Measurements from ENCODE around the gene SNX25. TPM values are rescaled to one million over a fixed set of nuclear protein-coding genes. Genes with fewer than 3 reads are reported as not detected.

SNX25 gene
- total RNA-seq, 2 donors from 2014 or later: 15.8 to 17.9 TPM

DNA sequence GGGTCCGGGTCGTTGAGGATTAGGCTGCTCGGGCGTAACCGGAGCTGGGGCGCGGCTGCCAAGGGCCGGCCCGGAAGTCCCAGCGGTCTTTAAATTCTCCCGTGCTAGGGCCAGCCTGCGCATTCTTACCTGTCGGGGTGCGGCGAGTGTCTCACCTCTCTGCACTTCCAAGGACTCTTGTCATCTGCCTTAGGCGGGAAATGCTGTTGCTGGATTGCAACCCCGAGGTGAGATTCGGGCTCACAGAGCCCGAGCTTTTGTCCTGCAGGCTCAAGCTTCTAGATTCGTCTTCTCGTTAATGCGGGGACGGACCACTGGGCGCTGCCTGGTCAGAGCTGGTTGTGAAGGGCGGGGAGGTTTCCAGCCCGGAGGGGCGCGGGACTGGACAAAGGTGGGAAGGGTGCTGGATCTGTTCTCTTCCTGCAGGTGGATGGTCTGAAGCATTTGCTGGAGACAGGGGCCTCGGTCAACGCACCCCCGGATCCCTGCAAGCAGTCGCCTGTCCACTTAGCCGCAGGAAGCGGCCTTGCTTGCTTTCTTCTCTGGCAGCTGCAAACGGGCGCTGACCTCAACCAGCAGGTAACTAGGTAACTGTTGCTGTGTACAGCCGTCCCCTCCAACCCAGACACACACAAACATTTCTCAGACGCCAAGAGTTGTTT, 187.5 kb downstream of the SNX25 start, which contains the start of gene ANKRD37:
TSS of gene ANKRD37 (plus strand) at position 118 of the 662 bp plus-strand sequence. CDS start at position 201, 83 bp downstream.
- peaks cover 35% of the 10 kb centered on the region for H3K4me1 Mint-ChIP-seq (ENCODE audit: low read depth)
- ATAC-seq (replicated peaks in 1 of 2) (no peak), DNase-seq (no peak)
- H3K36me3 Mint-ChIP-seq (ENCODE audit: insufficient read depth in 2 of 2): peaks cover 2 to 10% of the 10 kb centered on the region in 2 donors
- peak within 1 kb of the TSS; percentile 99 for H3K27ac Mint-ChIP-seq
- no peaks in the 10 kb centered on the region for H3K9me3 Mint-ChIP-seq
- H3K4me3 Mint-ChIP-seq: peak within 1 kb of the TSS; percentile 88 to 99
- H3K27me3 Mint-ChIP-seq (ENCODE audit: low read depth): no peaks in the 10 kb centered on the region

DNA sequence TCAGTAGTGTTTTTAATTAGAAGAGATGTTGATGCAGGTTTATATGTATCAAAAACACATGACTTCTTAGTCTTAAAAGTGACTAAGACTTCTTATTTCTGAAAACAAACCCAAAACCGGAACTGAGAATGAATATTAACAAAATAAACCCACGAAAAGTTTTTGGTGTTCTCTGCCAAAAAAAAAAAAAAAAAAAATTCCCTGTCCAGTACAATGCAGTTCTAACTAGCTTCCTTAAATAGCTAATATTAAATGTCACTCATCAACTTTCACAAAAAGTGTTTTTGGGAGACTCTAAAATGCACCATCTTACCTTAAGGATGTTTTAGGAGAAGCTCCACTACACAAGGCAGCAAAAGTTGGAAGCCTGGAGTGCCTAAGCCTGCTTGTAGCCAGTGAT, 189.2 kb downstream of the SNX25 start:
- Mint-ChIP-seq H3K27ac (no peak overlapping the region), H3K36me3 (ENCODE audit: insufficient read depth in 2 of 2) (peaks cover 2 to 11% of the 10 kb centered on the region in 2 donors), H3K9me3 (no peaks in the 10 kb centered on the region)

GRCh38 chr4:185399466-185399865, 190.1 kb downstream of the SNX25 start:
- no peaks in the 10 kb centered on the region for H3K27me3 Mint-ChIP-seq (ENCODE audit: low read depth)
- peaks cover 23% of the 10 kb centered on the region for H3K4me1 Mint-ChIP-seq (ENCODE audit: low read depth)
- H3K27ac Mint-ChIP-seq: peak overlapping the region; percentile 39
- no peak for ATAC-seq (replicated peaks in 1 of 2)
- H3K36me3 Mint-ChIP-seq (ENCODE audit: insufficient read depth in 2 of 2): peaks cover 2 to 12% of the 10 kb centered on the region in 2 donors
- peak overlapping the region in 1 of 2 donors; percentile 45 for H3K4me3 Mint-ChIP-seq
- DNase-seq: no peak
- no peaks in the 10 kb centered on the region for H3K9me3 Mint-ChIP-seq

More for the DNA sequence above, 189.2 kb downstream of the SNX25 start:
- ATAC-seq (replicated peaks in 1 of 2): no peak
- Mint-ChIP-seq H3K4me1 (ENCODE audit: low read depth) (peaks cover 32% of the 10 kb centered on the region), H3K4me3 (peak overlapping the region in 1 of 2 donors; percentile 45), H3K27me3 (ENCODE audit: low read depth) (no peaks in the 10 kb centered on the region)
- no peak for DNase-seq

GRCh38 chr4:185404031-185404430, 194.6 kb downstream of the SNX25 start:
- Mint-ChIP-seq H3K4me1 (ENCODE audit: low read depth) (peaks cover 9% of the 10 kb centered on the region), H3K27ac (no peak overlapping the region), H3K36me3 (ENCODE audit: insufficient read depth in 2 of 2) (peaks cover 0 to 12% of the 10 kb centered on the region in 2 donors), H3K9me3 (no peaks in the 10 kb centered on the region), H3K27me3 (ENCODE audit: low read depth) (no peaks in the 10 kb centered on the region), H3K4me3 (no peak overlapping the region)
- ATAC-seq (replicated peaks in 1 of 2) (no peak), DNase-seq (no peak)

DNA sequence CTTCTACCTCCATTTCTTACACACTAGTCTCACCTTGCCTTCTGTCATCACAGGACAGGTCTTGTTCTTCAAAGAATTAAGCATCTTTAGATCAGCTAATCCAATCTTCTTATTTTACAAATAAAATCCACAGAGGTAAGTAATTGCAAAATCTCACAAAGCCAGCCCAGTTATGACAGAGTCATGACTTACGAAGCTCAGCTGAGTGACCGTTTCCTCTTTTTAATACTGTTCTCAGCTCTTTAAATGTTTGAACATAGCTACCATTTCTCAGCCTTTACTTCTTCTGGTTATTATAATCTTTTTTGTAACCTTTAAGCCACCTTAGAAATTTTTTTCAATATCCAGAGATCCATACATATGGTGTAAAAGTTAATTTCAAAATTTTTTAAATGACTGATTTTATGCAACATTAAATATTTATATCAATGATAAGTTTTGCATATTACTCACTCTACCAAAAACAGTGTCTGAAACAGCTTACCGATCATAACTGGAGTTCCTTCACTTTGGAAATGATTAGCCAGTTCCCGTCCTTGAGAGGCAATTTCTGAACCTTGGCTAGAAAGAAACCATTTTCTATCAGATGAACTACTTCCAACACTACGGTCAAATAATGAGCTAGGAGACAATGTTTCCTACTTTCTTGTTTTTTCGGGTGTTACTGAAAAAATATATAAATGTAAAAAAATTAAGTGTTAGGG, 196.1 kb downstream of the SNX25 start:
- ATAC-seq (replicated peaks in 1 of 2) (peak in 1 of 2 donors; percentile 44), DNase-seq (no peak)
- H3K27ac Mint-ChIP-seq: peak overlapping the region; percentile 72
- no peak overlapping the region for H3K4me3 Mint-ChIP-seq
- peaks cover 3 to 7% of the 10 kb centered on the region in 2 donors for H3K36me3 Mint-ChIP-seq (ENCODE audit: insufficient read depth in 2 of 2)
- H3K9me3 Mint-ChIP-seq: no peaks in the 10 kb centered on the region
- H3K4me1 Mint-ChIP-seq (ENCODE audit: low read depth): peaks cover 9% of the 10 kb centered on the region
- no peaks in the 10 kb centered on the region for H3K27me3 Mint-ChIP-seq (ENCODE audit: low read depth)

DNA sequence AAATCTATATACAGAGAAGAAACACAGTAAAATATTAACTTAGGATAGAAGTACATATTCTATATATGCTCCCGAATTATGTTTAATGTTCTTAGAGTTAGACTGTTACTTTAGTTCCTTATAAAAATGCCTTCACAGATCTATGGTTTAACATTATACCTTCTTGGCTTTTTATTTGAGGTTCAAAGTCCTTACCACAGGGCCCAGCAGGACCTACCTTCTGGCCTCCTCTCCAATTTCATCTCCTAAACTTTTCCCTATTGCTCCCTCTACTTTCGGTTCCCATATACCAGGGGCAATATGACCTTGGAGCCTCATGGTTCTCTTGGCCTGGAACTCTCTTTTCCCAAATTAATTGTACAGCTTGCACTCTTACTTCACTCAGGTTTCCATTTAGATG, 199.0 kb downstream of the SNX25 start:
- ATAC-seq (replicated peaks in 1 of 2): no peak
- Mint-ChIP-seq H3K27me3 (ENCODE audit: low read depth) (no peaks in the 10 kb centered on the region), H3K36me3 (ENCODE audit: insufficient read depth in 2 of 2) (peaks cover 3 to 4% of the 10 kb centered on the region in 2 donors), H3K27ac (no peak overlapping the region), H3K9me3 (no peaks in the 10 kb centered on the region), H3K4me1 (ENCODE audit: low read depth) (peaks cover 9% of the 10 kb centered on the region), H3K4me3 (no peak overlapping the region)
- no peak for DNase-seq

DNA sequence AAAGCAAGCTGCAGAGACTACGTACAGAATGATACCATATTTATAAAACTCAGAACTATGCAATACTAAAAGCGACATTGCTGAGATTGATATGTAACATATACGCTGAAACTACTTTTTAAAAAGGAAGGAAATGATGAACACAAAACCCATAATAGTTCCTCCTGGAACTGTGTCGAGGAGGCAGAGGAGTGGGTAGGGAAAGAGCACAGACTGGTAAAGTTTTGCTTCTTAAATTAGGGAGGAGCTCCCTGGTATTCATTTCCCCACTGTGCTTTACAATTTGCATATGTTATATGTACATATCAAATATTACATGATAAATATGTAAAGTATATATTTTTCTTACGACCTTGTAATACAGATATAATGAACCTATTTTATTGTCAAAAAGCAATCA, 202.5 kb downstream of the SNX25 start:
- Mint-ChIP-seq H3K36me3 (ENCODE audit: insufficient read depth in 2 of 2) (peaks cover 3 to 5% of the 10 kb centered on the region in 2 donors), H3K27ac (no peak overlapping the region), H3K4me1 (ENCODE audit: low read depth) (no peaks in the 10 kb centered on the region), H3K27me3 (ENCODE audit: low read depth) (no peaks in the 10 kb centered on the region), H3K9me3 (no peaks in the 10 kb centered on the region), H3K4me3 (no peak overlapping the region)
- no peak for DNase-seq
- no peak for ATAC-seq (replicated peaks in 1 of 2)

- H3K4me1 Mint-ChIP-seq (ENCODE audit: low read depth): no peaks in the 10 kb centered on the region
- peaks cover 5% of the 10 kb centered on the region in 2 donors for H3K36me3 Mint-ChIP-seq (ENCODE audit: insufficient read depth in 2 of 2)
- H3K4me3 Mint-ChIP-seq: no peak overlapping the region
- H3K9me3 Mint-ChIP-seq: no peaks in the 10 kb centered on the region
- DNase-seq: no peak
- no peak overlapping the region for H3K27ac Mint-ChIP-seq
- no peaks in the 10 kb centered on the region for H3K27me3 Mint-ChIP-seq (ENCODE audit: low read depth)
- ATAC-seq (replicated peaks in 1 of 2): no peak
Measured at GRCh38 chr4:185412412-185412811, 203.0 kb downstream of the SNX25 start.

Other genes with a start within 250 kb of the SNX25 start
- not detected for gene HELT, start 191.1 kb upstream of the SNX25 start, total RNA-seq
- 1 to 10 TPM; 4.2 to 7.8 TPM for gene SLC25A4, start 66.3 kb upstream of the SNX25 start, total RNA-seq
- gene CFAP97, start 5.6 kb upstream of the SNX25 start, total RNA-seq: 10 to 100 TPM; 47.3 to 51.8 TPM
- 1 to 10 TPM in 1 of 2 donors, under 1 TPM in 1; 0.51 to 1.1 TPM for gene LRP2BP, start 186.3 kb downstream of the SNX25 start, total RNA-seq
- gene ANKRD37, start 187.2 kb downstream of the SNX25 start, total RNA-seq: 10 to 100 TPM; 10.1 to 12.2 TPM
- 10 to 100 TPM; 29.3 to 35.9 TPM for gene UFSP2, start 216.4 kb downstream of the SNX25 start, total RNA-seq